Caco-2 (cell line): ENCODE measurements around the gene TRIM17. TPM values are rescaled to one million over a fixed set of nuclear protein-coding genes. Genes with fewer than 3 reads are reported as not detected.

ENCODE experiments used
- BruUV-seq: library from RNA; stranded (reverse); fragments of 400-500 nt; replicated peaks from 2 replicates; lab custom pipeline; 2021; lab: Mats Ljungman, UMichigan
- CTCF ChIA-PET: fragments of 300-600 bp; sonication (Branson Sonifier 250); formaldehyde crosslinking; loops from one replicate; lab custom pipeline; 2022; ENCODE audit warnings: antibody characterized with exemption; lab: Charles Lee
- POLR2A ChIA-PET: fragments of 300-600 bp; sonication (Branson Sonifier 250); formaldehyde crosslinking; loops from one replicate; lab custom pipeline; 2022; ENCODE audit warnings: antibody characterized with exemption; lab: Charles Lee
- DNase-seq, 2 experiments: peaks; one replicate each; pipeline versions ENCODE4 v3.0.0 to v3.0.0-alpha.2; 2020 to 2022
- H3K27me3 ChIP-seq: replicated peaks from 2 replicates; pipeline ENCODE4 v1.6.0; 2011; ENCODE audit warnings: low read length; ENCODE audit not compliant: control insufficient read depth, insufficient read depth
- H3K36me3 ChIP-seq: 2 replicates; pipeline ENCODE4 v1.5.1; 2011; ENCODE audit warnings: low read length; ENCODE audit not compliant: control insufficient read depth, insufficient read depth
- H3K4me1 ChIP-seq: fragments of 250-450 bp; sonication (Bioruptor Pico); 2 replicates; pipeline ENCODE4 v1.5.1; 2020; ENCODE audit warnings: mild to moderate bottlenecking
- H3K4me3 ChIP-seq: 2 replicates; pipeline ENCODE4 v1.5.1; 2011; ENCODE audit warnings: low read depth, mild to moderate bottlenecking, control low read depth, low read length
- H3K9me3 ChIP-seq: fragments of 250-450 bp; sonication (Bioruptor Pico); 2 replicates; pipeline ENCODE4 v1.5.1; 2020; ENCODE audit warnings: mild to moderate bottlenecking, moderate library complexity
- H3K27ac Mint-ChIP-seq: one replicate; pipeline ENCODE4 v1.8.0; 2022; ENCODE audit warnings: mixed read lengths; ENCODE audit not compliant: unreplicated experiment
- H3K27me3 Mint-ChIP-seq: one replicate; pipeline ENCODE4 v1.8.0; 2022; ENCODE audit warnings: mixed read lengths; ENCODE audit not compliant: insufficient read depth, unreplicated experiment
- H3K36me3 Mint-ChIP-seq: one replicate; pipeline ENCODE4 v1.8.0; 2022; ENCODE audit warnings: mild to moderate bottlenecking, mixed read lengths; ENCODE audit not compliant: insufficient read depth, unreplicated experiment
- H3K4me1 Mint-ChIP-seq: one replicate; pipeline ENCODE4 v1.8.0; 2022; ENCODE audit warnings: low read depth, mixed read lengths; ENCODE audit not compliant: unreplicated experiment
- H3K4me3 Mint-ChIP-seq: one replicate; pipeline ENCODE4 v1.8.0; 2022; ENCODE audit warnings: mild to moderate bottlenecking, moderate library complexity, mixed read lengths; ENCODE audit not compliant: unreplicated experiment
- H3K9me3 Mint-ChIP-seq: one replicate; pipeline ENCODE4 v1.8.0; 2022; ENCODE audit warnings: mixed read lengths; ENCODE audit not compliant: unreplicated experiment
- intact Hi-C: fragments of 100-400 bp; cut with micrococcal nuclease; formaldehyde crosslinking; loops from one replicate; pipeline ENCODE4 v1.10.0; 2022; ENCODE audit not compliant: unreplicated experiment
- total RNA-seq: library from RNA; stranded (reverse); gene quantifications from 2 replicates; pipeline ENCODE4 v1.2.3, GENCODE V29; 2022
- TF ChIP-seq, protein P1 (sequence below), 2 experiments: fragments of 200-600 bp in 1 of 2; IDR thresholded peaks; 1 replicate in 1 of 2; 2 replicates in 1 of 2; pipeline versions ENCODE4 v1.5.1 to v1.8.0; 2011 to 2022; ENCODE audit warnings: antibody characterized with exemption in 1 of 2, control low read depth in 1 of 2, inconsistent platforms in 1 of 2, low read depth in 1 of 2, low read length in 1 of 2, mild to moderate bottlenecking in 1 of 2, moderate library complexity in 1 of 2; ENCODE audit not compliant: insufficient read depth in 1 of 2, severe bottlenecking in 1 of 2, unreplicated experiment in 1 of 2

Gene TRIM17
- total RNA-seq, 1 experiment from 2014 or later = 4.0 TPM

DNA sequence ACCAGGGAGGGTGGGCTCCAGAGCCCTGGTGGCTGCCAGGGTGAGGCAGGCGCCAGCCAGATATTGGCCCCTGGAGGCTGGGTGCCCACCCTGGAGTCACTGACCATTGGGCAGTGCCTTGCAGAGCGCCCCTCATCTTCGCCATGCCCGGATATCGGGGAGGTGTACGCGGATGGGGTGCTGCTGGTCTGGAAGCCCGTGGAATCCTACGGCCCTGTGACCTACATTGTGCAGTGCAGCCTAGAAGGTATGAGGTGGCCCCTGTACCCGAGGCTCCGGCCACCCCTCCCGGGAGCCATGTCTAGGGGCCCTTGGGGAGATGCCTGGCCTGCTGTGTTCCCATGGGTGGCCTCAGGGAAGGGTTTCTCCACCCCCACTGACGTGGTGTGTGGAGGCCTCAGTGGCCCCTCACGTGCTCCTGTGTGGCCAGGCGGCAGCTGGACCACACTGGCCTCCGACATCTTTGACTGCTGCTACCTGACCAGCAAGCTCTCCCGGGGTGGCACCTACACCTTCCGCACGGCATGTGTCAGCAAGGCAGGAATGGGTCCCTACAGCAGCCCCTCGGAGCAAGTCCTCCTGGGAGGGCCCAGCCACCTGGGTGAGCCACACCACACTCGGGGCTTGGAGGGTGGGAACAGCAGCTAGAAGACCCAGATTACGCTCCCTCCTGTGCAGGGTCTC lies 40.9 kb downstream of the TRIM17 start:
- Mint-ChIP-seq H3K4me1 (no peaks in the 10 kb centered on the region), H3K27ac (no peak overlapping the region), H3K36me3 (no peaks in the 10 kb centered on the region), H3K4me3 (no peak overlapping the region), H3K27me3 (no peaks in the 10 kb centered on the region), H3K9me3 (no peaks in the 10 kb centered on the region)
- intact Hi-C loops = no loop called here
- H3K9me3 ChIP-seq = no peaks in the 10 kb centered on the region
- ChIA-PET CTCF (no interaction called here), POLR2A (no interaction called here)
- DNase-seq = no peak
- H3K4me3 ChIP-seq = no peak overlapping the region
- no peaks in the 10 kb centered on the region for H3K36me3 ChIP-seq
- no peaks in the 10 kb centered on the region for H3K27me3 ChIP-seq
- TF ChIP-seq, protein P1, sequence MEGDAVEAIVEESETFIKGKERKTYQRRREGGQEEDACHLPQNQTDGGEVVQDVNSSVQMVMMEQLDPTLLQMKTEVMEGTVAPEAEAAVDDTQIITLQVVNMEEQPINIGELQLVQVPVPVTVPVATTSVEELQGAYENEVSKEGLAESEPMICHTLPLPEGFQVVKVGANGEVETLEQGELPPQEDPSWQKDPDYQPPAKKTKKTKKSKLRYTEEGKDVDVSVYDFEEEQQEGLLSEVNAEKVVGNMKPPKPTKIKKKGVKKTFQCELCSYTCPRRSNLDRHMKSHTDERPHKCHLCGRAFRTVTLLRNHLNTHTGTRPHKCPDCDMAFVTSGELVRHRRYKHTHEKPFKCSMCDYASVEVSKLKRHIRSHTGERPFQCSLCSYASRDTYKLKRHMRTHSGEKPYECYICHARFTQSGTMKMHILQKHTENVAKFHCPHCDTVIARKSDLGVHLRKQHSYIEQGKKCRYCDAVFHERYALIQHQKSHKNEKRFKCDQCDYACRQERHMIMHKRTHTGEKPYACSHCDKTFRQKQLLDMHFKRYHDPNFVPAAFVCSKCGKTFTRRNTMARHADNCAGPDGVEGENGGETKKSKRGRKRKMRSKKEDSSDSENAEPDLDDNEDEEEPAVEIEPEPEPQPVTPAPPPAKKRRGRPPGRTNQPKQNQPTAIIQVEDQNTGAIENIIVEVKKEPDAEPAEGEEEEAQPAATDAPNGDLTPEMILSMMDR (IDR thresholded peaks at IDR 0.05; ENCODE audit: insufficient read depth in 1 of 2, low read depth in 1 of 2, low read length in 1 of 2, severe bottlenecking in 1 of 2, unreplicated experiment in 1 of 2) = no peak
- no peaks in the 10 kb centered on the region for H3K4me1 ChIP-seq
- no TSS peak for BruUV-seq

DNA sequence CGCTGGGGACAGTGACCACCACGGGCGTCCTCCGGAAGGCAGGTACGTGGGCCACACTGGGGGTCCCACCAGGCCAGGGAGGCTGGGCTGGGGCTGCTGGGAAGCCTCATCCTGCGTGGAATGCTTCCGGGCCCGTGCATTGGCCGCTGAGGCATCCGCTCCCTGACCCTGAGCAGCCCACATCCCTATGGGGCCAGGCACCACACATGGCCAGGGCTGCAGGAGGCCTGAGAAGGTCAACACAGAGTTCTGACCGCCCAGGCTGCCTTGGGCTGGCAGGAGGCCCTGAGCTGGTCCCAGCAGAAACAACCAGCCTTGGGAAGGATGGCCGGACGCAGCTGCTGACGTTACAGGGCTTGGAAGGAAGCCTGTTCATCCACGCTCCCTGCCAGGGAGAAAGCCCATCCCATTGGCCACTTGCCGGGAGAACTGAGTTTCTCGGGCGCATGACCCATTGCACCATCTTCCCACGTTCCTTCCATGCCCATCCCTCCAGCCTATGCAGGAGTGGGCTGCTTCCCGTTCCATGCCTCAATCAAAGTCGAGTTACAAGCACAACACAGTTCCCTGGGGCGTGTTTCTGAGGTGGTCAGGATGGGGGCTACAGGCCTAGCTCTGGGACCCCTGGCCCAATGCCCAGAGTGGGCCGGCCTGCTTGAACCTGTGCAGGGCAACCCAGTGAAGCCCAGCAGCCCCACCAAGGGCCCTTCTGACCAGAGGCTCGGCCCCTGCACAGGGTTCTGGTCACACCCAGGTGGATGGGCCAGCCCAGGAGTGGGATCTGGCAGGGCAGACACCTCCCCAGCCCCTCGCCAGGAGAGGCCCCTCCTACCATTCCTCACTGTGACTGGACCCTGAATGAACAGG lies 41.7 kb downstream of the TRIM17 start:
- intact Hi-C loops = no loop called here
- Mint-ChIP-seq H3K27ac (no peak overlapping the region), H3K4me3 (no peak overlapping the region), H3K36me3 (no peaks in the 10 kb centered on the region), H3K4me1 (no peaks in the 10 kb centered on the region), H3K9me3 (no peaks in the 10 kb centered on the region), H3K27me3 (no peaks in the 10 kb centered on the region)
- no TSS peak for BruUV-seq
- Histone ChIP-seq H3K9me3 (no peaks in the 10 kb centered on the region), H3K36me3 (no peaks in the 10 kb centered on the region), H3K4me3 (no peak overlapping the region), H3K4me1 (no peaks in the 10 kb centered on the region), H3K27me3 (no peaks in the 10 kb centered on the region)
- CTCF ChIA-PET = no interaction called here
- peak in 1 of 2 experiments; percentile 28 for DNase-seq
- TF ChIP-seq, protein P1 (IDR thresholded peaks at IDR 0.05; ENCODE audit: insufficient read depth in 1 of 2, low read depth in 1 of 2, low read length in 1 of 2, severe bottlenecking in 1 of 2, unreplicated experiment in 1 of 2) = no peak
- POLR2A ChIA-PET = no interaction called here

GRCh38 chr1:228373681-228374571 lies 42.7 kb downstream of the TRIM17 start:
- Mint-ChIP-seq H3K9me3 (no peaks in the 10 kb centered on the region), H3K4me3 (no peak overlapping the region), H3K27me3 (no peaks in the 10 kb centered on the region), H3K36me3 (peaks cover 2% of the 10 kb centered on the region), H3K4me1 (peaks cover 2% of the 10 kb centered on the region), H3K27ac (no peak overlapping the region)
- CTCF ChIA-PET = no interaction called here
- intact Hi-C loops = no loop called here
- DNase-seq = peak in 1 of 2 experiments; percentile 30
- H3K36me3 ChIP-seq = no peaks in the 10 kb centered on the region
- no peak overlapping the region for H3K4me3 ChIP-seq
- H3K4me1 ChIP-seq = peaks cover 4% of the 10 kb centered on the region
- TF ChIP-seq, protein P1 (IDR thresholded peaks at IDR 0.05; ENCODE audit: insufficient read depth in 1 of 2, low read depth in 1 of 2, low read length in 1 of 2, severe bottlenecking in 1 of 2, unreplicated experiment in 1 of 2) = no peak
- POLR2A ChIA-PET = no interaction called here
- H3K27me3 ChIP-seq = no peaks in the 10 kb centered on the region
- BruUV-seq = no TSS peak
- H3K9me3 ChIP-seq = no peaks in the 10 kb centered on the region
